COLO668 (cell line): Measurements from ENCODE around the gene CSRP1.
A peak's percentile ranks its signal among the peaks of the same experiment; 100 is the strongest.

Experiments
- DNase-seq: peaks from one replicate; lab custom pipeline; 2025; ENCODE audit not compliant: unreplicated experiment; lab: John Stamatoyannopoulos, UW

The CSRP1 gene

DNA sequence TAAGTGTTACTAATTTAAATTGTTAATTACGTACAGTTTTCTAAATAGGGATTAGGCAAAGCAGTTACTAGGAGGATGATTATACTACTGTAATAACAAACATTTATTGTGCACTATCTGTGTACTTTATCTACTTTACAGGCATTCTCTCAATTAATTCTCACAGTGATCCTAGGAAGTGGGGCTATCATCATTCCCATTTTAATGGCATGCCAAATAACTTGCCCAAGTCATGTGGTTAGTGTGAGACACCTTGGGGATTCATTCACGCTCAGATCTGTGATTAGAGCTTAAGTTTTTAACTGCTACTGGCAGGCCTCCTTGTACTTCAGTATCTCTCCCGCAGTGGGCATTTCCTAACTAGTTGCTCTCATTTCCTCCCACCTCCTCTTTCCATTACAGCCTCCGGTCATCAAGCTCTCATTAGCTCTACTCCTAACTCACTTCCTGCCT lies 49.4 kb downstream of the CSRP1 start:
- no peak for DNase-seq

DNA sequence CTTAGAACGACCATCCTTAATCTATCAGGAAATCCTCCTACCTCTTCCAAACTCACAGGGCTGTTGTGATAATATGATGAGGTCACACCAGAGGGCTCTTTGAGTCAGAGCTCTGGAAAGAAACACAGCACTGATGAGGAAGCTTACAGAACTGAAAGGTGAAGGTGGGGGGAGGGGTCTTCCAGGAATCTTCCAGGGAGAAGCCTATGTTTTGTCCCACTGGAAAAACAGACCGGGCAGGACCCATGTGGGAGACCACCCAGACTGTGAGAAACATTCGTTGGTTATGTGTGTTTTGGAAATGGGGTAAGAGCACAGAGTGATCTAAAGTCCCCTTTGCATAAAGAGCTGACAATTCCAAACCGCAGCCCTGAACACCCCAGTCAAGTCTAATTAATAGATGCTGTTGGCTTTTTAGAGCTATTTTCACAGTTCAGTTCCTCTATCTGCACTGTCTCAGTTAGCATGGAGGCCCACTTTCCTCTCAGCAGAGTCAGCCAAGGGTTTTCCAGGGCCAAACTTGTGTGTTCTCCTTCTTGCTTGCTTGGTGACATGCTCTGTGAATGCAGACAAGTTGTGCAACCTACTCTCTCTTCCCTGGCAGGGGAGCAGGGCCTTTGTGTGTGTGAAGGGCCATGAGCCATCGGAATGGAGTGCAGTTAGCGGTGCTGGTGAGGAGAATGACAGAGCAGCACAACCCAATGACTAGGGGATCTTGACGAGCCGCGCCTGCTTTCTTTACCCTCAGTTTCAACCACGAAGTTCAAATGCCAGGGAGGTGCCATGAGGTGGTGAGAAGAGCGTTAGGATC lies 50.2 kb downstream of the CSRP1 start:
- no peak for DNase-seq

DNA sequence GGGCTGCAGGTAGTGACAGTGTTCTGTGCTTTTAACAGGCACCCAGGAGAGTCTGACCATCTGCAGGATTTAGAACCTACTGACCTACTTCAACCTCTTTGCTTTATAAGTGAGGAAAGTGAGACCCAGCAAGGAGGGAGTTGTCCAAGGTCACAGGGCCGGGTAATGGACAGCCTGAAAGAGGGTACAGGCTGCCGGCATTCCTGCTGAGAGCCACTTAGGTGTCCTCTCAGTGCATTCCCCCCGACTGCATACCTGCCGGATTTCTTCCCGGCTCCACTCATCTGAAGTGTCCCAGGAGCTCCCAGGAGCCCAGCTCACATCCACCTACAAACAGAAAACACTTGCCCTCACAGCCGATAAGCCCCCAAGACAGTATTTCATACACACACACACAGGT lies 51.8 kb downstream of the CSRP1 start:
- DNase-seq, result no peak

DNA sequence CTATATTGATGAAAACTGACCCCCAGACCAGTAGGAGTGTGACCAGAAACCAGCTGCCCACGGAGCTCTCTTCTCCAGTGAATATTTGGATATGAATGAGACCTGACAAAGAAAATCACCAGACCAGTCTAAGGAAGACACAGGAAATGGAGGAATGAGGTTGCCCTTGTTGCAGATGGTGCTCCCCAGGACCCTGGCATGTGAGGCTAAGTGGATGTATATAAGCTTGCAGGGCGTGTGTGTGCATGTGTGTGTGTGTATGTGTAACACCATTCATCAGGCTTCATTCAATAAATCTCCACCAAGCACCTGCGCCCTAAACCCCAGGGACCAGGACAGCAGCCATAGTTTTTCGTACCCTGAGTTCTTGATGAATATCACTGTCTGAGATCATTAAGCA lies 52.3 kb downstream of the CSRP1 start:
- no peak for DNase-seq

DNA sequence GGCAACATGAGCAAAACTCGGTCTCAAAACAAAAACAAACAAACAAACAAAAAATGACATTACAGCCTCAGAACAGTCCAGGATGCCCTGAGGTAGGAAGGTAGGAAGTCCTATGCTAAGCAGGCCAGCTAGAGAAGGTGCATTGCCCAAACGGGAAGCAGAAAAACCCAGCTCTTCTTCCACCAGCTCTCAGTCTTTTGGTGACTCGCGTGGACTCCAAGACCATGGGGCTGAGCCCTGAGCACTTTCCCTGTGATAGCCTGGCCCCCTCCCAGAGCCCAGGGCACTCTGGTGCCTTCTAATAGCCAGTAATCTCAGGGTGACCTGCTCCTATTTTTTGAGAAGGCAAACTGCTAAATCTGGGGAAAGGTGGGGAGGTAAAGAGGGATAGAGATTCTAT lies 54.1 kb downstream of the CSRP1 start:
- no peak for DNase-seq

DNA sequence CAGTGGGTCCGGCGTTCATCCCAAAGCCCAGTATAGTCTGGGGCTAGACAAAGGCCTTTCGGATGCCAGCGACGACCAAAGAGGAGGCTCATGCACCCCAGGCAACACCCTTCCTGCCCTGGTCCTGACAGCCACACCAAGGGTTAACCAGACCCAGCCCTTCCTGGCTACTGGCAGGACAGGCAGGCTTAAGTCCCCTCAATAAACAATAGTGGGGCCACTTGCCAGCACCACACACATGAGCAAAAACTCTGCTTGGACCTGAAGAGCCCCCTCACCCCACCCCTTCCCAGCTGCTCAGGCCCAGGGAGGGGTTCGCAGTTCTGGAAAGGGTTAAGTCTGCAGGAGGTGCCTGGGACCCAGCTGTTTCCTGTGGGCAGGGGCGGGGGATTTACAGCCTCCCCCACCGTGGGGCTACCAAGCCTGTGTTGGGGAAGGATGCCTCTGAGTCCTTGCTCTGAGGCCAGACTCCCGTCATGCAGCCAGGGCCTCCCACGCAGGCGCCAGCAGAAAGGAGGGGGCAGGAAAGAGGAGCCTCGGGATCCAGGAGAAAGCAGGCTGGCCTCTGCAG lies 56.1 kb downstream of the CSRP1 start:
- DNase-seq, result no peak

DNA sequence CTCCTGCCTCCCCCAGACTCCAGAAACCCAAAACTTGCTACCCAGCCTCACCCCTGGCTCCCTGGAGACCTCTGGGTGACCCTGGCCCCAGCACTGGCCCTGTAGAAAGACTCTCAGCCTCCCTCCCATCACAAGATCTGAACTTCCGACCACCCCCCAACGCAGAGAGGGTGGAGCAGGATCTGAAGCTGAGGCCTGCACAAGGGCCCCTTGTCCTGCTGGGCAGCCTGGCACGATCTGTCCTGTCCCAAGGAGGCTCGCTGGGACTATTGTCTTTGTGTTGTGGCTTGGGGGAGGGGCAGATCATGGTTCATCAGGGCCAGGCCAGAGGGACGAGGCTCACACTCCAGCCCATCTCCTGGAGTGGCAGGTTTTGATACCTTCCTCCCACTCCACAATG lies 57.9 kb downstream of the CSRP1 start:
- no peak for DNase-seq

DNA sequence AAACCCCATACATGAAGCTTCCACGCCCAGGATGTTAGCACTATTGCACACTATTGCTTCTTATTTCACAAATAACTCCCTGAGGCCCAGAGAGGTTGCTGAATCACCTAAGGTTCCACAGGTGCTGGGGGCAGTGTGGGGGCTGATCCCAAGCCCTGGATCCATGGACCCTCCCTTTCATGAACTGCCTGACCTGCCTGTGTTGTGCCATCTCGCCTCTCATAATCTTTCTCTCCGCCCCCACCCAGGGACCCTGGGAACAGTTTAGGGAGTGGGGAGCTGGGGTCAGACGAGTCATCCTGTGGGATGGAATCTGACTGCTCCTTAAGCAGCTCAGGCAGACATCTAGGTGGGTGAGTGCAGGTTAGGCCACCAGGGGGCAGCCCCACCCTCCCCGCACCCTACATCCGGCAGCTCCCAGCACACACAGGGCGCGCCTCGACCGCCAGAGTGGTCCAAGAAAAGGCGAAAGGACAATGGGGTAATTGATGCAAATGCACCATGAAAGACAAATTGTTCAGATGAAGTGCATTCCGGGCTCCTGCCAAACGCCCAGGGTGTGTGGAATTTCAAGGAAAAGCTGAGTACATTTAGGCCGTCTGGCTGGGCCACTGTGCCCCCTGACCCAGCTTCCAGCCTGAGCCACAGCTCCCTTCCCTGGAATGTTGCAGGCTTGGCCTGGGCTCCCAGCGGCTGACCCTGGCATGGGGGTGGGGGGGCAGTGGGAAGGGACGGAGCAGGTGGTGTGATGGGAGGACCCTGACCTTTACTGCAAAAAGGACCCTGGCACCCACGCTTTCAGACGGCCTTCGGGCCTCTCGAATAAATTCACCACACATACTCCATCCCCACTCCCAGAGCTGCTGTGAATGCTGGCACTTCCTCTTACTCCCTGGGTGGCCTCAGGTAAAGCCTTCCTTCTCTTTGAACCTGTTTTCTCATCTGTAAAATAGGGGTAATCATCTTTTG lies 58.7 kb downstream of the CSRP1 start:
- DNase-seq, result peak; percentile 68

DNA sequence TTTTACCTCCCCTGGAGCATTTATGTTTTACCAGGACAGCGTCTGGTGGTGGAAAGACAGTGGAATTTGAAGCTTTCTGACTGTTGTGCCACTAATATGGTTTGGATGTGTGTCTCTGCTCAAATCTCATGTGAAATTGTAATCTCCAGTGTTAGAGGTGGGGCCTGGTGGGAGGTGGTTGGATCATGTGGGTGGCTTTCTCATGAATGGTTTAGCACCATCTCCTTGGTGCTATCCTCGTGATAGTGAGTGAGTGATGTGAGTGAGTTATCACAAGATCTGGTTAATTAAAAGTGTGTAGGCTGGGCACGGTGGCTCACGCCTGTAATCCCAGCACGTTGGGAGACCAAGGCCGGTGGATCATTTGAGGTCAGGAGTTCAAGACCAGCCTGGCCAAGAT lies 61.6 kb downstream of the CSRP1 start:
- no peak for DNase-seq

DNA sequence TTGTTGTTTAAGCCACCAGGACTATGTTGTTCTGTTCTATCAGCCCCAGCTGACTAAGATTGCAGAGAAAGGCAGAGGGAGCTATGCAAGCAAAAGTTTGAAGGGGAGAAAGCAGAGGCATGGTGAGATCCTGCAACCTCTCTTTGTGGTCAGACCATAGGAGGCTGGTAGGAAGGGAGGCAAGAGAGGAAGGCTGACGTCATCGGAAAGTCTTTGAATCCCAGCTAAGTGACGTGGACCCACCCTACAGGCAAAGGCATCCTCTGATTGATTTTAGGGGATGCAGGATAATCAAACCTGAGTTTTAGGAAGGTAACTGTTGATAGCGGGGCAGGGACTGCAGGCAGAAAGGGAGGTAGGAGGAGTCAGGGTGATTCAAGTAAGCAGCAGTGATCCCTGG lies 62.1 kb downstream of the CSRP1 start:
- DNase-seq, result no peak

DNA sequence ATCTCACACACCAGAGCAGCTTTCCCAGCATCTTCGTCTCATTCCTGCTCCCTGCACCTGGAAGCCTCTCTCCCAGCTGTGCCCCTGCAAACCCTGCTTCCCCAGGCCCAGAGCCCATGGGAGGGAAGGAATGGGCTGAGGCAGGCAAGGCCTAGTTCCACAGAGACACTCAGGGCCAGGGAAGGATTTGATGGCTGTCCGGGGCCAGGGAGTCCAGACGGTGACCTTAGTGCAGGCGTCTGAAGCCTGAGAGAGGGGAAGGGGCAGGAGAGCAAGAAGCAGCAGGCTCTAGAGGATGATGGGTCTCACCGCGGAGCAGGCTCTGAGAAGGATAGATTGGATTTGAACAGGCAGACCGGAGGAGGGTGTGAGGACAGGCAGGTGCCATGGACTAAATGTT lies 63.2 kb downstream of the CSRP1 start:
- no peak for DNase-seq

DNA sequence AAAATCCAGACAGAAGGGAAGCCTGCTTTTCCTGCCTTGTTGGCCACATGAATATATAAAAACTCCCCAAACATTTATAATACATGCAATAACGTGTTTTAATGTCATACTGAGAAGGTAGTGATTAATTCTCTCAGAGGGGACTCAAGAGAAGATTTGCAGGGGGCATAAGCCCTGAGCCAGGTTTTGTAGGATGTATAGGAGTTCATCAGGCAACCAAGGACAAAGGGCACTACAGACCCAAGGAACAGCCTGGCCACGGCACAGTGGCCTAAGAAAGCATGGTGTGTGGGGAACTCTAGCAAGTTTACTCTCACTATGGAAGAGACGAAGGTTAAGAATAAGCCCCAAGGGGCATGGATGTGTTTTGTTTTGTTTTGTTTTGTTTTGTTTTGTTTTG lies 70.0 kb downstream of the CSRP1 start:
- no peak for DNase-seq

DNA sequence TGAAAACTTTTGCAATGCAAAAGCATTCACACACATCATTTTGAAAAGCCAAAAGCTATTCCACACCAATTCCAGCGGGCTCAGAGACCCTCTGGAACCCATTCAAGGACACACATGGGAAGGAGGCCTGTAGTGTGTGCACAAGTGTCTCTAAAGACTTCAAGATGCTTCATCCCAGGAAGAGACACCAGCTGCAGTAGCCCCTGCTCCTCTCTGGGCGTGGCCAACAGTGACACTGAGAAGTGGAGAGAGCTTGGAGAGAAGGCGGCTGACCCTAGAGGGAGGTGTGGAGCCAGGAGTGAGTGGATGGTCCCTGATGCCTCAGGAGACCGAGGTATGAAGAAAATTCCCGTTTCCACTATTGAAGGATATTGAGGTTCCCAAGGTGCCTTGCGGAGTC lies 70.5 kb downstream of the CSRP1 start:
- DNase-seq, result peak; percentile 18

DNA sequence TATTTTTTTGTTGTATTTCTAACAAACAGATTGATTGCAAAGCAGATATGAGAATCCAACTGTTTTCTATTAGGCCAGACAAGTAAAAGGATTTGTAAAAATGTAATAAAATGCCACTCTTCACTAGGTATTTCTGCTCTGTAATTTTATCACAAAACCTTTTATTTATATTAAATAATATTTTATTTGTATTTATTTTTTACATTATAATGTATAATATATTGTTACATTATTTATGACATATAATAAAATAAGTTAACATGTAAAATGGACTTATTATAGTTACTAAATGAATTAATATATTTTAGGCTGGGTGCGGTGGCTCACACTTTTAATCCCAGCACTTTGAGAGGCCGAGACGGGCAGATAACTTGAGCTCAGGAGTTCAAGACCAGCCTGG lies 72.7 kb downstream of the CSRP1 start:
- no peak for DNase-seq

DNA sequence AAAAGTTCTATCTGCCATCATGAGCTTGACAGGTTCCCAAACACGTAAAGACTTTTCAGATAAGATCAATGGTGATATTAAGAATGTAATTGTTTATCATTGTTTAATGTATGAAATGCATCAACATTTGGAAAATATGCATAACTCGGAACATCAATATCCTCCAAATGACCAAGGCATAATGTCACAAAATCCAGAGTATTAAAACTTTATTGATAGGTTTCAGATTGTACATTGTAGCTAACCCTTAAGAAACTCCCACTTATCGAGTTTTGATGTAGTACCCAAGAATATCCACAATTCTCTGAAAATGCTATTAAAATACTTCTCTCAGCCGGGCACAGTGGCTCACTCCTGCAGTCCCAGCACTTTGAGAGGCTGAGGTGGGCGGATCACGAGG lies 73.3 kb downstream of the CSRP1 start:
- no peak for DNase-seq
